HepG2 (cell line): ENCODE results near the gene CDK8. TPM values are rescaled to one million over a fixed set of nuclear protein-coding genes. Genes with fewer than 3 reads are reported as not detected.

Experiments
- ATAC-seq: fragments of 200-7000 bp; cut with Tn5 transposase; 3 replicates; pipeline ENCODE4 v1.9.1; 2020; ENCODE audit warnings: mild to moderate bottlenecking, moderate library complexity
- BruUV-seq: library from RNA; stranded (reverse); fragments of 400-500 nt; replicated peaks from 2 replicates; lab custom pipeline; 2021; lab: Mats Ljungman, UMichigan
- CTCF ChIA-PET: fragments of 300-600 bp; formaldehyde crosslinking; extraction: SDS; loops from one replicate; lab custom pipeline; 2021; ENCODE audit warnings: low total read pairs, inconsistent platforms, low intra/inter-chr PET ratio; lab: Yijun Ruan, JAX
- POLR2A ChIA-PET: fragments of 350-600 bp; sonication (Branson Sonifier 250); formaldehyde crosslinking; loops from one replicate; lab custom pipeline; 2020; ENCODE audit warnings: antibody characterized with exemption, inconsistent platforms; lab: Yijun Ruan, JAX
- DNase-seq: peaks from one replicate; pipeline ENCODE4 v3.0.0-alpha.2; 2015; ENCODE audit warnings: low spot score
- FAIRE-seq: peaks from 3 replicates; lab custom pipeline; 2011; peaks lifted over from hg19 to GRCh38; lab: Jason Lieb, UNC
- H2AFZ ChIP-seq: one replicate; pipeline ENCODE4 v1.6.1; 2011; ENCODE audit warnings: low read length, inconsistent platforms
- H3K27ac ChIP-seq: fragments of 300-600 bp; 3 replicates; pipeline ENCODE4 v1.8.0; 2011; ENCODE audit warnings: mixed run types, mild to moderate bottlenecking, mixed read lengths, low read length, inconsistent platforms; ENCODE audit not compliant: insufficient read depth; ENCODE audit errors: extremely low read length
- H3K27me3 ChIP-seq, 2 experiments: fragments of 200-600 bp in 1 of 2; 2 replicates in 1 of 2; 3 replicates in 1 of 2; pipeline versions ENCODE4 v1.6.0 to v1.8.0; 2011; ENCODE audit warnings: low read length in 2 of 2, mild to moderate bottlenecking in 2 of 2, moderate library complexity in 2 of 2, inconsistent platforms in 1 of 2; ENCODE audit not compliant: insufficient read depth in 2 of 2, control insufficient read depth in 1 of 2
- H3K36me3 ChIP-seq, 2 experiments: fragments of 200-600 bp in 1 of 2; replicated peaks in 1 of 2; 2 replicates in 1 of 2; 3 replicates in 1 of 2; pipeline versions ENCODE4 v1.5.1 to v1.8.0; 2011; ENCODE audit warnings: low read length in 2 of 2, inconsistent platforms in 1 of 2; ENCODE audit not compliant: insufficient read depth in 2 of 2, control insufficient read depth in 1 of 2
- H3K4me1 ChIP-seq: 2 replicates; pipeline ENCODE4 v1.5.1; 2012; ENCODE audit warnings: low read length, inconsistent platforms; ENCODE audit not compliant: insufficient read depth
- H3K4me2 ChIP-seq: 2 replicates; pipeline ENCODE4 v1.6.0; 2011; ENCODE audit warnings: low read depth, low read length, inconsistent platforms
- H3K4me3 ChIP-seq, 3 experiments: fragments of 200-600 bp in 1 of 3; sonication (generic), shearing (Covaris generic) in 1 of 3; replicated peaks in 1 of 3; 2 replicates each; pipeline ENCODE4 v1.5.1; 2011 to 2016; ENCODE audit warnings: low read length in 3 of 3, inconsistent platforms in 2 of 3, low read depth in 2 of 3, mild to moderate bottlenecking in 2 of 3, control low read depth in 1 of 3, mixed read lengths in 1 of 3; ENCODE audit not compliant: insufficient read depth in 1 of 3
- H3K79me2 ChIP-seq: one replicate; pipeline ENCODE4 v1.6.1; 2011; ENCODE audit warnings: low read length, inconsistent platforms; ENCODE audit not compliant: insufficient read depth
- H3K9ac ChIP-seq: 2 replicates; pipeline ENCODE4 v1.6.0; 2011; ENCODE audit warnings: mild to moderate bottlenecking, low read depth, low read length, inconsistent platforms; ENCODE audit not compliant: insufficient read depth
- H3K9me3 ChIP-seq: 2 replicates; pipeline ENCODE4 v1.5.1; 2012; ENCODE audit warnings: mild to moderate bottlenecking, low read length
- H4K20me1 ChIP-seq: 2 replicates; pipeline ENCODE4 v1.6.0; 2011; ENCODE audit warnings: inconsistent platforms, mild to moderate bottlenecking, low read length, moderate library complexity; ENCODE audit not compliant: insufficient read depth
- CENPT ChIP-seq: sonication (generic); formaldehyde crosslinking; IDR thresholded peaks from 2 replicates; pipeline ENCODE4 v1.8.0; 2022; ENCODE audit warnings: low read depth, mild to moderate bottlenecking, moderate library complexity, missing genetic modification reagents
- GLI4 ChIP-seq: sonication (generic); formaldehyde crosslinking; IDR thresholded peaks from 2 replicates; pipeline ENCODE4 v1.5.1; 2020; ENCODE audit warnings: missing genetic modification reagents, mild to moderate bottlenecking, moderate library complexity, borderline replicate concordance
- HOXD1 ChIP-seq: sonication (generic); formaldehyde crosslinking; IDR thresholded peaks from 2 replicates; pipeline ENCODE4 v1.5.0; 2020; ENCODE audit warnings: missing genetic modification reagents
- JUND ChIP-seq: sonication (generic); formaldehyde crosslinking; IDR thresholded peaks from 2 replicates; pipeline ENCODE4 v1.8.0; 2022; ENCODE audit warnings: mild to moderate bottlenecking, missing genetic modification reagents
- KDM2A ChIP-seq: sonication (generic); formaldehyde crosslinking; IDR thresholded peaks from 2 replicates; pipeline ENCODE4 v1.4.0; 2020; ENCODE audit warnings: low read depth, missing genetic modification reagents, borderline replicate concordance
- MIER3 ChIP-seq: IDR thresholded peaks from 2 replicates; pipeline ENCODE4 v1.6.1; 2016; ENCODE audit warnings: missing compliant biosample characterization, borderline replicate concordance
- MTERF4 ChIP-seq: sonication (generic); formaldehyde crosslinking; IDR thresholded peaks from 2 replicates; pipeline ENCODE4 v1.8.0; 2023; ENCODE audit warnings: mild to moderate bottlenecking, missing genetic modification reagents
- NFIC ChIP-seq: IDR thresholded peaks from 2 replicates; pipeline ENCODE4 v1.6.1; 2012; ENCODE audit warnings: mild to moderate bottlenecking, low read length, inconsistent platforms
- NONO ChIP-seq, 2 experiments: fragments of 450-650 bp in 1 of 2; sonication (generic) in 1 of 2; formaldehyde crosslinking in 1 of 2; IDR thresholded peaks in 1 of 2; conservative IDR thresholded peaks in 1 of 2; 2 replicates each; pipeline versions ENCODE4 v1.6.1 to v1.8.0; 2017 to 2022; ENCODE audit warnings: mild to moderate bottlenecking in 1 of 2, missing genetic modification reagents in 1 of 2, moderate library complexity in 1 of 2
- WIZ ChIP-seq: sonication (generic); formaldehyde crosslinking; IDR thresholded peaks from 2 replicates; pipeline ENCODE4 v1.5.1; 2020; ENCODE audit warnings: mild to moderate bottlenecking, missing genetic modification reagents
- ZC3H13 ChIP-seq: sonication (generic); formaldehyde crosslinking; IDR thresholded peaks from 2 replicates; pipeline ENCODE4 v1.8.1; 2023; ENCODE audit warnings: mild to moderate bottlenecking, missing genetic modification reagents, moderate library complexity
- ZFP37 ChIP-seq: sonication (generic); formaldehyde crosslinking; IDR thresholded peaks from 2 replicates; pipeline ENCODE4 v1.4.0; 2020; ENCODE audit warnings: missing genetic modification reagents, borderline replicate concordance
- ZFX ChIP-seq: sonication (generic); formaldehyde crosslinking; IDR thresholded peaks from 2 replicates; pipeline ENCODE4 v1.4.0; 2020; ENCODE audit warnings: mild to moderate bottlenecking, low read depth, missing genetic modification reagents, moderate library complexity
- ZKSCAN8 ChIP-seq: IDR thresholded peaks from 2 replicates; pipeline ENCODE4 v1.6.1; 2016; ENCODE audit warnings: borderline replicate concordance, missing genetic modification reagents, missing compliant biosample characterization
- ZMYM4 ChIP-seq: sonication (generic); formaldehyde crosslinking; IDR thresholded peaks from 2 replicates; pipeline ENCODE4 v1.8.1; 2023; ENCODE audit warnings: mild to moderate bottlenecking, missing genetic modification reagents
- ZNF34 ChIP-seq: sonication (generic); formaldehyde crosslinking; IDR thresholded peaks from 2 replicates; pipeline ENCODE4 v1.4.0; 2020; ENCODE audit warnings: mild to moderate bottlenecking, missing genetic modification reagents, borderline replicate concordance
- ZNF446 ChIP-seq: sonication (generic); formaldehyde crosslinking; IDR thresholded peaks from 2 replicates; pipeline ENCODE4 v1.5.0; 2020; ENCODE audit warnings: mild to moderate bottlenecking, missing genetic modification reagents
- ZNF883 ChIP-seq: sonication (generic); formaldehyde crosslinking; IDR thresholded peaks from 2 replicates; pipeline ENCODE4 v1.5.1; 2020; ENCODE audit warnings: mild to moderate bottlenecking, missing genetic modification reagents; ENCODE audit errors: not compliant biosample characterization
- ZSCAN29 ChIP-seq: sonication (generic); formaldehyde crosslinking; conservative IDR thresholded peaks from 2 replicates; pipeline ENCODE4 v1.4.0; 2020; ENCODE audit warnings: mild to moderate bottlenecking, missing genetic modification reagents
- WGBS: methylation state at CpG from one replicate; pipeline ENCODE4 v1.1.6; 2017; ENCODE audit warnings: low lambda C conversion rate; 5-methylcytosine and 5-hydroxymethylcytosine counted together
- in situ Hi-C: cut with HindIII; loops from 2 replicates; pipeline ENCODE4 v1.10.0; 2017; ENCODE audit warnings: low pct_unique_long_range_greater_than_20kb; ENCODE audit not compliant: extremely low pct_ligation_motif_present
- intact Hi-C: fragments of 100-400 bp; cut with micrococcal nuclease; formaldehyde crosslinking; loops from one replicate; pipeline ENCODE4 v1.10.0; 2022; ENCODE audit not compliant: unreplicated experiment
- polyA plus RNA-seq, 8 experiments: library from polyadenylated mRNA; depleted of rRNA in 3 of 8; stranded (reverse) in 7 of 8; unstranded in 1 of 8; fragments of >200 nt; fragmentation: Illumina TruSeq in 4 of 8; extraction: Trizol in 4 of 8; gene quantifications; 2 replicates each; pipeline versions ENCODE4 v1.2.1 to v1.2.3, GENCODE V29; 2011 to 2016; ENCODE audit warnings: low read depth in 4 of 8, missing spikeins in 1 of 8, mixed read lengths in 1 of 8; ENCODE audit not compliant: insufficient read depth in 1 of 8
- total RNA-seq, 5 experiments: library from RNA; depleted of rRNA; stranded (reverse); fragments of >200 nt; fragmentation: Illumina TruSeq; extraction: Trizol; gene quantifications; 2 replicates each; pipeline ENCODE4 v1.2.3, GENCODE V29; 2016; ENCODE audit warnings: low read depth in 1 of 5
- TF ChIP-seq, protein P1 (sequence below): sonication (generic); formaldehyde crosslinking; IDR thresholded peaks from 2 replicates; pipeline ENCODE4 v1.4.0; 2020; ENCODE audit warnings: missing genetic modification reagents, mild to moderate bottlenecking, borderline replicate concordance

The CDK8 gene
- total and polyA plus RNA-seq, 2 of the 13 experiments (the other 11 are each of a cell fraction or from before 2014, with no cell fraction given), result 15.8 to 16.4 TPM

- ATAC-seq, result peak; percentile 75
- H3K9me3 ChIP-seq, result no peaks in the 10 kb centered on the region
- intact Hi-C loops, result loop anchor here (2.0 kb wide), 1 partner anchor 33 kb away; the partner anchor contains the start of gene CDK8
- TF ChIP-seq ZFX, result peak; percentile 75; the same call in 1 of the 2 replicates
- TF ChIP-seq ZNF883 (CRISPR knock-in tag), result no peak
- TF ChIP-seq NFIC, result no peak
- 0 out of 2 replicates have a peak, but pooled peaks have one; percentile 10 for TF ChIP-seq ZC3H13
- no peak for TF ChIP-seq MTERF4 (CRISPR knock-in tag)
- 0 out of 2 replicates have a peak, but pooled peaks have one; percentile 3 for TF ChIP-seq KDM2A (CRISPR knock-in tag)
- peak; percentile 47; the same call in 1 of the 2 replicates for TF ChIP-seq ZSCAN29 (CRISPR knock-in tag)
- no peak for TF ChIP-seq ZKSCAN8
- TF ChIP-seq NONO (IDR thresholded peaks at IDR 0.05), result no peak
- TF ChIP-seq NONO (CRISPR knock-in tag; conservative IDR thresholded peaks at IDR 0.05), result no peak
- TF ChIP-seq WIZ, result peak; percentile 39; the same call in 1 of the 2 replicates
- TF ChIP-seq HOXD1 (CRISPR knock-in tag), result no peak
- no peak for TF ChIP-seq ZFP37
- no peak for TF ChIP-seq ZMYM4 (CRISPR knock-in tag)
- TF ChIP-seq CENPT, result no peak
- TF ChIP-seq MIER3, result 0 out of 2 replicates have a peak, but pooled peaks have one; percentile 8
- TF ChIP-seq, protein P1, sequence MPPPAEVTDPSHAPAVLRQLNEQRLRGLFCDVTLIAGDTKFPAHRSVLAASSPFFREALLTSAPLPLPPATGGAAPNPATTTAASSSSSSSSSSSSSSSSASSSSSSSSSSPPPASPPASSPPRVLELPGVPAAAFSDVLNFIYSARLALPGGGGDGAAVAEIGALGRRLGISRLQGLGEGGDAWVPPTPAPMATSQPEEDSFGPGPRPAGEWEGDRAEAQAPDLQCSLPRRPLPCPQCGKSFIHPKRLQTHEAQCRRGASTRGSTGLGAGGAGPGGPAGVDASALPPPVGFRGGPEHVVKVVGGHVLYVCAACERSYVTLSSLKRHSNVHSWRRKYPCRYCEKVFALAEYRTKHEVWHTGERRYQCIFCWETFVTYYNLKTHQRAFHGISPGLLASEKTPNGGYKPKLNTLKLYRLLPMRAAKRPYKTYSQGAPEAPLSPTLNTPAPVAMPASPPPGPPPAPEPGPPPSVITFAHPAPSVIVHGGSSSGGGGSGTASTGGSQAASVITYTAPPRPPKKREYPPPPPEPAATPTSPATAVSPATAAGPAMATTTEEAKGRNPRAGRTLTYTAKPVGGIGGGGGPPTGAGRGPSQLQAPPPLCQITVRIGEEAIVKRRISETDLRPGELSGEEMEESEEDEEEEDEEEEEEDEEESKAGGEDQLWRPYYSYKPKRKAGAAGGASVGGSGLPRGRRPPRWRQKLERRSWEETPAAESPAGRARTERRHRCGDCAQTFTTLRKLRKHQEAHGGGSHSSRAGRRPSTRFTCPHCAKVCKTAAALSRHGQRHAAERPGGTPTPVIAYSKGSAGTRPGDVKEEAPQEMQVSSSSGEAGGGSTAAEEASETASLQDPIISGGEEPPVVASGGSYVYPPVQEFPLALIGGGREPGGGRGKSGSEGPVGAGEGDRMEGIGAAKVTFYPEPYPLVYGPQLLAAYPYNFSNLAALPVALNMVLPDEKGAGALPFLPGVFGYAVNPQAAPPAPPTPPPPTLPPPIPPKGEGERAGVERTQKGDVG, result no peak
- TF ChIP-seq ZNF446 (CRISPR knock-in tag), result no peak
- TF ChIP-seq ZNF34 (CRISPR knock-in tag), result no peak
- TF ChIP-seq GLI4 (CRISPR knock-in tag), result peak; percentile 0; the same call in 1 of the 2 replicates
- TF ChIP-seq JUND (CRISPR knock-in tag), result no peak
Measured at GRCh38 chr13:26221399-26221720, 32.6 kb upstream of the CDK8 start.

More at GRCh38 chr13:26221399-26221720, 32.6 kb upstream of the CDK8 start:
- H3K4me1 ChIP-seq, result peaks cover 27% of the 10 kb centered on the region
- DNase-seq, result no peak
- under 1% methylated on average over 16 of the region's 16 CpGs for WGBS
- H3K4me2 ChIP-seq, result peak overlapping the region; percentile 80
- H3K36me3 ChIP-seq, result peaks cover 4 to 14% of the 10 kb centered on the region in 2 experiments
- no TSS peak for BruUV-seq
- H2AFZ ChIP-seq, result no peak overlapping the region
- ChIA-PET CTCF (no interaction called here), POLR2A (interaction anchor here (1.1 to 1.6 kb wide), 5 partner anchors 11 to 255 kb away, joined by 3 to 5 read pairs (median 5); no protein-coding TSS in a partner anchor)
- no peak for FAIRE-seq
- H3K27me3 ChIP-seq, result no peaks in the 10 kb centered on the region; a peak in 1 of 5 replicates
- in situ Hi-C loops, result no loop called here
- H4K20me1 ChIP-seq, result no peaks in the 10 kb centered on the region
- H3K4me3 ChIP-seq, result peak overlapping the region; percentile 95 to 99 (median 97)
- H3K9ac ChIP-seq, result peak overlapping the region; percentile 98
- peaks cover 12% of the 10 kb centered on the region for H3K79me2 ChIP-seq
- H3K27ac ChIP-seq, result peak overlapping the region; percentile 97
